SKM-1 (cell line): Measurements from ENCODE around the gene SLIT1.
"Not testable (repeated sequence)": the region's sequence is repeated elsewhere in the genome, so short reads cannot be mapped to it uniquely, and the experiment has no call there.

Experiments used
- DNase-seq: peaks from one replicate; lab custom pipeline; 2025; ENCODE audit not compliant: unreplicated experiment; lab: John Stamatoyannopoulos, UW

Gene SLIT1

DNA sequence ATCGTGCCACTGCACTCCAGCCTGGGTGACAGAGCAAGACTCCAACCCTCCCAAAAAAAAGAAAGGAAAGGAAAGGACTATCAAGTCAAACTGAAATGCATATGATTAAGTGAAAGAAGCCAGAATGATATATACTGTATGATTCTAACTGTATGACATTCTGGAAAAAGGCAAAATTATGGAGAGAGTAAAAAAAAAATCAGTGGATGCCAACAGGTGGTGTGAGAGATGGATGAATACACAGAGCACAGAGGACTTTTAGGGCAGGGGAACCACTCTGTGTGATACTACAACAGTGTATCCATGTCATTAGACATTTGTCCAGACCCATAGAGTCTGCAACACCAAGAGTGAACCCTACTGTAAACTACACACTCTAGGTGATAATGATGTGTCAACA is 99.2 kb downstream of the SLIT1 start:
- DNase-seq: no peak

DNA sequence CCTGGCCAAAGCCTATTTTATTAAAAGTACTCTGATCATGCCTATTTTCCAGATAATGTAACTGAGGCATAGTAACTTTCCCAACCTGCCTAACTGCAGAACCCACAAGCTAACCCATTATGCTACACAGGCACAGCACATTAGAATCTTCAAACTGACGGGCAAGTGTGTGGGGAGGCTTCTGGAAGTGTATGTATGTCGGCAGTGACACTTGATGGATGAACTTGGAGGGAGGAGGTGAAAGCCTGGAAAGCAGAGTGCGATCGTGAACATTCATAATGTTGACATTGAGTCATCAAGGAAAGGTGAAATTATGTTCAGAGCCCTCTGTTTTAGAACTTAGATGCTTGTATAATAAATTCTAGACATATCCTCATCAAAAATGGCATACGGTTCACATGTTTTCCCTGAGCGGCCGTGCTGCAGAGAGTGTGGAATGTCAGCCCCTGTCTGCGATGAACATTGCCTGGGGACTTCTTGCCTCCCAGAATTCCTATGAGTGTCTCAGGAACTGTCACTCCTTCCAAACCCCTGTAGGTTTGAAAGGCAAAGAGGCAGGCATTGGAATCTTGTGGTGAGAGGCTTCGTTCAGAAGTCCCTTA is 102.4 kb downstream of the SLIT1 start:
- DNase-seq: no peak

DNA sequence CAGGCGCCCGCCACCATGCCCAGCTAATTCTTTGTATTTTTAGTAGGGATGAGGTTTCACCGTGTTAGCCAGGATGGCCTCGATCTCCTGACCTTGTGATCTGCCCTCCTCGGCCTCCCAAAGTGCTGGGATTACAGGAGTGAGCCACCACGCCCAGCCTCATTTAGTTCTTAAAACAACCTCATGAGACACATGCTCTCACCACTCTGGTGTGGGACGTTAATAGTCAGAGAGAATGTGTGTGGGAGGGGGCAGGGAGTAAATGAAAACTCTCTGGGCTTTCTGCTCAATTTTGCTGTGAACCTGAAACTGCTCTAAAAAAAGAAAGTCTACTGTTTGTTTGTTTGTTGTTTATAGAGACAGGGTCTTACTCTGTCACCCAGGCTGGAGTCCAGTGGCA is 103.2 kb downstream of the SLIT1 start:
- DNase-seq: not testable (repeated sequence)

GRCh38 chr10:97081621-97082235 is 104.0 kb downstream of the SLIT1 start:
- DNase-seq: peak; percentile 32

GRCh38 chr10:97080051-97080776 is 105.5 kb downstream of the SLIT1 start:
- DNase-seq: no peak

DNA sequence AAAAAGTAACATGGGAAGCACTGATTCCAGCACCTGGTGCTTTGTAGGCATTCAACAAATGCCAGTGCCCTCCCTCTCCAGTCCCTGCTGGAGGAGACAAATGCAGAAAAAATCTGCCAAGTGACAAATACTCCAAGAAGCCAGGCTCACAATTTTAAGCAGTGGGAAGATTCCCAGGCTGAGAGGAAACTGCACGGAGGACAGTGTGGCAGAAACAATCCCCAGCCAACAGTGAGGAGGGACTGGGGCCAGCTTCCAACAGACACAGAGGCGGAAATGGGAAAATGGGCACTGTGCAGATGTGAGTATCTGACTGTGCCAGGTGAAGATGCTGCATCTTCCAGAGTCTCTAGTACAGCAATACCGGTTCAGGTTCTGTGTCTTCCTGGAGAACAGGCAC is 106.3 kb downstream of the SLIT1 start:
- no peak for DNase-seq

- no peak for DNase-seq
Observed at GRCh38 chr10:97078938-97079445, 106.8 kb downstream of the SLIT1 start.

DNA sequence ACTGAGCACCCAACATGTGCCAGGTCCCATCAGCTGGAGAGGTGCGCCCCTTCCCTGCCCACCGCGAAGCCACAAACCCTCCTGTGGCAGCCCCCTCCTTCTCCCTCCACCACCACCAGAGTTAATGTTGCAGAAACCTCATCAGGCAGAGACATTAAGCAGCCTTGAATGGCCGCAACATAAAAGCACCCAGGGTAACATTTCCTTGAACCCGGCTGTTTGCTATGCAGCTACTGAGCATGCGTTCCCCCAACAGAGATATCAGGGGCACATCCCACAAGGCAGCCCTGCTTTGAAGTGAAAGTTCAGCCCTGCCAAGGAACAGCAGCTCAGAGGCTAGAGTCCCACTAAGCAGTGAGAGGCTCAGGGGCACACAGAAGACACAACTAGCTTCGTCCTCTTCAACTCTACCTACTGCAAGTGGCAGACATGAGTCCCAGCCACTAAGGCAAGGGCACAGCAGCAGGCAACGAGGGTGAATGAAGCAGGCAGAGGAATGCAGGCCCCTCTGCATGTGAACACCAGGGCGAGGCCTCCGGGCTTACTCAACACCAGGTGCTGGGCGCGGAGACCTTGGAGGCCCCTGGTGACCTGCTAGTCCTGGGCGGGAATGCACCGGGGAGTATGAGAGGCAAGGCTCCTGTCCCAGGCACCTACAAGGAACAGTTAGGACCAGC is 107.4 kb downstream of the SLIT1 start:
- no peak for DNase-seq

- no peak for DNase-seq
Observed at GRCh38 chr10:97076781-97077180, 109.0 kb downstream of the SLIT1 start.

DNA sequence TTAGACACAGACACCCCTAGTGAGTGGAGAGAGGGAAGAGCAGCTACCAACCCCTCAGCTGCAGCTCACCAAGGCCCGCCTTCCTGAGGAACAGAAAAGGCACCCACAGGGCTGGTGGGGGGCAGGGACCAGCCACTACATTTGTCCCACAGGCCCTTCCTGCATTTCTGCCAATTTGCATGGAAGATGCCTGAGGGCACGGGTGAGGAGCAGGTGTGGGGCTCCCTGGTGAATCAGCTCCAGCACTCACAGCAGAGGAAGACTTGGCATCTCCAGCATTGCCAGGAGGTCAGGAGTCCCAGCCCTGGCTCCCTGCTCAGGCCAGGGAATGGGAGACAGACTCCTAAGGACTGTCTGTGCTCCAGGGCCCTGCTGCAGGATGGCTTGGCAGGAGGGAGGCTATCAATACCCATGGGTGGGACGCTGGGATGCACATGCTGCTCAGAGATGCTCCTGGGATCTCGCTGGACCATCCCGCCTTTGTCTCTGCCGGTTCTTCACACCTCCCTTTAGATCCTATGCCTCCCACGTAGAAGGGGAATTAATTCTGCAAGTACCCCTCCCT is 109.7 kb downstream of the SLIT1 start:
- no peak for DNase-seq

GRCh38 chr10:97075421-97075820 is 110.3 kb downstream of the SLIT1 start:
- DNase-seq: no peak

DNA sequence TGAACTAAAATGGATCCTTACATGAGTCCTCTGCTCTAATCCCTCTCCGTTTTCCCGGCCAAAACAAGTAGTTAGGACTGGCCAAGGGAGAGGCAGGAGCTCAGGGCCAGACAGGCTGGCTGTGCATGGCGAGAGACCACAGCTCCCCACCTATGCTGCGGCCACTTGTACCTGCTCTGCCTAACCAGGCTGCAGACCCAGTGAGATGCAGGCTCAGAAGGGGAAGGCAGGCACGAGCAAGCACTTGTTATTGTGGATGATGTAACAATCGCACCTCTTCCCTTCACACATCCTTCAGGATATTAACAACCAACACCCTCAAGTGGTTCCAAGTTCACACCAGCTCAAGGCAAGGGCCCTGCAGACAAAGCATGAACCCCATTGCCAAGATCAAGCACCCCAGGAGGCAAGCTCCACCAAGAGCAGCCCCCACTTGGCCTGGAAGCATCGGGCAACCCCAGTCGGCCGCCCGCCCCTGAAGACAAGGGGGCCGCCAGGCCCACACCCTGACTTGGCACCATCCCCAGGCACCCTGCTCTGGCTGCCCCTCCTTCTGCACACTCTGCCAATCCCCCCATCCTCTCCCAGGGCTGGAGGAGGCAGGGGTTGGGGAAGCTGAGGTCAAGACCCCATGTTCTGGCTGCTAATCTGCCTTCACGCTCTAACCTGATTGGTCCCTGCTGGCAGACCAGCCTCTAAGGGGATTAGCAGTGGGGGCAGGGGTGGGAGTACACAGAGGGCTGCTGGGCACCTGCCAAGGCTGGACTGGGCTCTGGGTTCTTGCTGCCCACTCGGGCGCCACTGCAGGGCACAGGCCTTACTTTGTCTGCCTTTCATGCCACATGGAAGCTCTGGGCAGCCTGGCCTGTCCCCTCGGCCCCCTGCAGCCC is 111.3 kb downstream of the SLIT1 start:
- DNase-seq: no peak

GRCh38 chr10:97072851-97073665 is 112.7 kb downstream of the SLIT1 start:
- DNase-seq: peak; percentile 17

- no peak for DNase-seq
Observed at GRCh38 chr10:97071496-97071895, 114.3 kb downstream of the SLIT1 start.

DNA sequence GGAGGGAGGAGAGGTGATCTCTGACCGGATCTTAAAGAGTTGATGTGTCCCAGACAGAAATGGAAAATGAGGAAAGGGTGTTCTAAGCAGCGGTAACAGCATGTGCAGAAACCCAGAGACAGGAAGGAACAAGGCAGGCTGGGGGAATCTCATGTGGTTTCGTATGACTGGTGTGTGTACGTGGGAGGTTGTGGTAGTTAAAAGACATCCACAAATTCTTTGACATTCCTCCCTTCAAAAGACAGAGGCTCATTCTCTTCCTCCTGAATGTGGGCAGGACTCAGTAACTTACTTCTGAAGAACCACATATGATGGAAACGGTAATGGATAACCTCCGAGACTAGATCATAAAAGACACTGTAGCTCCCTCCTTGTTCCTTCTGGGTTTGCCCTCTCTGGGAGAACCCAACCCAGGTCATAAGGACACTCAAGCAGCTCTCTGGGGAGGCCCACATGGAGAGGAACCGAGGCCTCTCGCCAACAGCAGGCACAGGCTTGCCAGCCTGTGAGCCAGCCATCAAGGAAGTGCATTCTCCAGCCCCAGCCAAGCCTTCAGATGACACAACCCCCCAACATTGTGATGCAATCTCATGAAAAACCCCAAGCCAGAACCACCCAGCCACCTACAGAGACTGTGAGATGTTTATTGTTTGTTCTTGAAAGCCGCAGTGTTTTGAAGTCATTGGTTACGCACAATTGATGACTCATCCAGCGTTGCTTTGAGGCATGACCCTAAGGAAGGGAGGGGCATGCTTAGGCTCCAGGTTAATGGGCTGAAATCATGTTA is 116.0 kb downstream of the SLIT1 start:
- DNase-seq: no peak

DNA sequence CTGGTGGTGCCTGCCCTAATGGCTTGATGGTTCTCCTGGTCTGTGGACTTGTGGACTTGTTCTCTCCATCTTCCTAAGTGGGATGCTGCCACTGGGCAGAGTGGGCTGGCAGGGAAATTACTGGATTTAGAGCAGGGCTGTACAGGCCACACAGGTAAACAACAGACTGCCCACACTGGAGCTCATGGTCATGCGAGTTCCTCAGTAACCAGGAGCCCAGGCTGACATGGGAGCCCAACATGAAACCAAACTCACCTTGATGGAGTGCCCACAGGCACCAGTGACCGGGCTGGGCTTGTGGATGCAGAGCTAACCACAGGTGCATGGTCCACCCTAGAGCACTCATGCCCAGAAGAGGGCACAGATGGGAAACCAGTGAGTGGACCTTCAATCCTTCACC is 116.7 kb downstream of the SLIT1 start:
- DNase-seq: no peak

GRCh38 chr10:97067716-97068391 is 117.9 kb downstream of the SLIT1 start:
- DNase-seq: no peak

GRCh38 chr10:97066877-97067555 is 118.7 kb downstream of the SLIT1 start:
- no peak for DNase-seq
